ES-I3 (cell line): ENCODE data around the gene CDC42.

ENCODE experiments used
- H3K36me3 ChIP-seq: 2 replicates; pipeline ENCODE4 v1.6.1; 2013; ENCODE audit warnings: mild to moderate bottlenecking, low read length, control low read depth, moderate library complexity; ENCODE audit not compliant: insufficient read depth
- H3K4me1 ChIP-seq: 2 replicates; pipeline ENCODE4 v1.6.1; 2013; ENCODE audit warnings: mild to moderate bottlenecking, control low read depth, low read length; ENCODE audit not compliant: insufficient read depth
- H3K9ac ChIP-seq: 2 replicates; pipeline ENCODE4 v1.6.1; 2013; ENCODE audit warnings: low read depth, mild to moderate bottlenecking, low read length, moderate library complexity
- H3K9me3 ChIP-seq: 2 replicates; pipeline ENCODE4 v1.6.1; 2013; ENCODE audit warnings: mild to moderate bottlenecking, low read length, moderate library complexity; ENCODE audit not compliant: control insufficient read depth, insufficient read depth

Gene CDC42

DNA sequence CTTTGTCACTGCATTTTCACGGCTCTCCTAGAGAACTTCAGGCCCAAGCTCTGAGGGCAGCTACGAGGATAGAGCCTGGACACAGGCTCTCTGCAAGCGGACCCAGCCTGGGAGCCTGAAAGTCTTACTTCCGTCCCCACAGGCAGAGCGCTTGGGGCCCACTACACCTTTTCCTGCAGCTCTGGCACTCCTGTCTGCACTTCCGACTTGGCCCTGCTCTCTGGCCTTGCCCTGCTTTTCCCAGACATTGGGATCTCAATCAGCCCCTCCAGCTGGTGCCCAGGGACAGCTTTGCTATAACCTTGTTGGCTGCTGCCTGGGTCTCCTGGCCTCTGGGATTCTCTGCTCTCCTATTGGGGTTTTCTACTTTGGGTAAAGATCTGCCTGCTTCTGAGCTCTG lies 62.8 kb downstream of the CDC42 start:
- Histone ChIP-seq H3K9ac (no peak overlapping the region), H3K4me1 (peaks cover 7% of the 10 kb centered on the region; the same call in 1 of the 2 replicates), H3K36me3 (peaks cover 10% of the 10 kb centered on the region), H3K9me3 (no peaks in the 10 kb centered on the region)

DNA sequence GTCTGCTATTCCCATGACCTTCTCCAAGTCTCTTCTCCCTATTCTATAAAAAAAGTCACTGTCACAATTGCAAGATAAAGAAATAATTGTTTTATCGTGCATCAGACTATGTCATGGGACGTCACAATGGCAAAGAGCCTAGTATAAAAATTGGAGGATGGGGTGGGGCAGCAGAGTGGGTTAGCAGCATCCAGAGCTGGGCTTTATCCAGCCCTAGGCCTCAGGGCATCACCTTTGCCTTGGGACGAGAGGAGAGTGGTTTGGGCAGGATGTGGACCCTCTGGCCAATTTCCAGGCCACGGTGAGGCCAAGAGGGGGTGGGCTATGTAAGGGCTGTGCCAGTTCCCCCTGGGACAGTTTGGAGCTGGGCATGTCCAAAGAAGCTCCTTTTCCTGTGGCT lies 64.7 kb downstream of the CDC42 start:
- Histone ChIP-seq H3K36me3 (peaks cover 10% of the 10 kb centered on the region), H3K4me1 (peaks cover 20% of the 10 kb centered on the region), H3K9ac (no peak overlapping the region), H3K9me3 (no peaks in the 10 kb centered on the region)

DNA sequence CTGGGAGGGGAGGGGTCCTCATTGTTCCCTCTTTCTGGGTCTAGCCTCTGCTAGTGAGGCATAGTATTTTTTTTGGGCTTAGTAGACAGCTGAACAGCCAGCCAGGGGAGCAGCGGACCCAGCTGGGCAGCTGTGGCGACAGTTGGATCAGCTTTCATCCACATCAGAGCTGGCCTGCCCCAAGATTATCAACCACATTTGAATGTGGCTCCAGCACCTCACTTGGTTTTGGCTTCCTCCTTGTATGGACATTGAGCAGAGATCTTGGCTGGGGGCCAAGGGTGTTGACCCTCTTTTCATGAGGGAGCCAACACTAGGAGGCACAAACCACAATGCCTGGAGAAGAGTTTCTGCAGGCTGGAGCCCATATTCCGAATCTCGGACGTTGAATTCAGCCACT lies 65.3 kb downstream of the CDC42 start:
- Histone ChIP-seq H3K36me3 (peaks cover 10% of the 10 kb centered on the region), H3K4me1 (peaks cover 26% of the 10 kb centered on the region), H3K9me3 (no peaks in the 10 kb centered on the region), H3K9ac (no peak overlapping the region)

DNA sequence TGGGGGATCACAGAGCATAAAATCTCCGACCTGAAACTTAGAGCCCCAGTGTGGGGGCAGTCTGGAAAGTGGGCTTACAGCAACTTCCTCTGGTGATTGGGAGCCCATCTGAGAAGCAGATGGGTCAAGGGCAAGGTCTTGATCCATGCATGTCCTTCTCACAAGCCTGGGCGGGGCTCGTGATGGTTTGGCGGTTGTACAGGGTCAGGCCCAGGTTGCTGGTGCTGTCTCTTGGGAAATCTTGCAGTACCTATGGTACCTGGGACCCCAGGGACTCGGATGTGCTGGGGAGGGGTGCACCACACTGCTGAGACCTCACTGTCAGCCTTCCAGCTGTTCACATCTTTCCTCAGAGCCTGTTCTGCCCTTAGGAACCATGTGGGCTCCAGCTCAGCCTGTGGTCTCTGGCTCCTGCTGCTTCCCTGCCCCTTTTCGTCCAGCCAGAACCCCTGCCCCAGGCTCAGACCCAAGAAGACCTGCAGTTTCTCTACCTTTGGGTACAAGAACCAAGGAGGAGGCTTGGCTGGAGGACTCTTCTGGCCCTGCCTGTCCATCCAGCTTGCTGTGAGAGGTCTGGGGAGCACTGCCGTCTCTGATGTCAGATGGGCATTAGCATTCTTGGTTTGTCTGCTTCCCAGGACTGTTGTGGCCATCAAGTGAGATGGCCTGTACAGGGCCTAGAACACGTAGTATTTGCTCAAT lies 65.9 kb downstream of the CDC42 start:
- H3K36me3 ChIP-seq: peaks cover 10% of the 10 kb centered on the region
- no peak overlapping the region for H3K9ac ChIP-seq
- H3K4me1 ChIP-seq: peaks cover 27% of the 10 kb centered on the region
- H3K9me3 ChIP-seq: no peaks in the 10 kb centered on the region

DNA sequence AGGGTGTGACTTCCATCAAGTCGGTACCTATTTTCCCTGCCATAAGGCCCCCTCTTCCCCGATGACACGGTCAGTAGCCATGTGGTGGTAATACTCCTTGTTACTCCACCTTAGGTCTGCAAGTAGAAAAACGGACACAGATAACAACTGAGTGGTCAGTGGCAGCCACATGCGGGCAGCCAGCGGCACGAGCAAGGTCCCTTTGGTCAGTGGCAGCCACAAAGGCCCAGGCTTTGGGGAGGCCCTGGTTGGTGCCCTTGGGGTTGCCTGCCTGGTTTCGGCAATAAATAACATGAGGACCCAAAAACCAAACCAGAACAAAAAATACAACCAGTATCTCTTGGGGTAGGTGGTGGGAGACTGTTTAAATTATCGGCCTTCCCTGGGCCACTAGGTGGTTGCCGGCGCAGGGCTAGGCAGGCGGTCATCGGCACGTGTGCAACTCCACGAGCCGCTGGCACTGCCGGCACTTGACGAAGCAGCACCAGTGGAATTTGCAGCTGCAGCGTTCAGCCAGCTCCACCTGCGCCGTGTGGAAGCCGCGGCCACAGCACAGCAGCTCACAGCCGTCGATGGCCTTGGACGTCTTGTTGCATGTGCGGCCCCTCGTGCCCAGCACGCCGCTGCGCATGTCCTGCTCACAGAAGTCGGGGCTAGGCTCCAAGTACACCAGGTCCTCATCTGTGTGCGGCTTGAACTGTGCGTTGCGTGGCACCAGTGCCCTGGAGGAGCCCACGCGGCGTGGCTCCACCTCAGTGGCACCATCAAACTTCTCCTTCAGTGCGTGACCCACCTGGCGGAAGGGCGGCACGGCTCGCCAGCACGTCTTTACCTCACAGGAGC lies 67.3 kb downstream of the CDC42 start:
- no peak overlapping the region for H3K9ac ChIP-seq
- peaks cover 6% of the 10 kb centered on the region; the same call in 1 of the 2 replicates for H3K36me3 ChIP-seq
- peaks cover 20% of the 10 kb centered on the region for H3K4me1 ChIP-seq
- no peaks in the 10 kb centered on the region for H3K9me3 ChIP-seq

DNA sequence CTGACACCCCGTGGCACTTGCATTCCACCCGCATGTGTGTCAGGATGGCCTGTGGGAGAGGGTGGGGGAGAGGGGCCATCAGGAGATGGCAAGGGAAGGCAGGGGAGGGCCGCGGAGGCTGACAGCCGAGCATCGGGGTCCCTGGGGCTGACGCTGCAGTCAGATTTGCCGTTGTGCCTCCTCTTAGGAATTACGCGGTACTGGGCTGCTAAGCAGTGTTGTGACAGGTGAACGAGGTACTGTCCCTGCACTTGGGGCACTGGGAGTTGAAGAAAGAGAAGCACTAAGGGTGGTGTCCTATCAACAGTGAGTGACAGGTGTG lies 67.9 kb downstream of the CDC42 start:
- no peak overlapping the region for H3K9ac ChIP-seq
- no peaks in the 10 kb centered on the region for H3K9me3 ChIP-seq
- peaks cover 20% of the 10 kb centered on the region for H3K4me1 ChIP-seq
- H3K36me3 ChIP-seq: peaks cover 6% of the 10 kb centered on the region; the same call in 1 of the 2 replicates

DNA sequence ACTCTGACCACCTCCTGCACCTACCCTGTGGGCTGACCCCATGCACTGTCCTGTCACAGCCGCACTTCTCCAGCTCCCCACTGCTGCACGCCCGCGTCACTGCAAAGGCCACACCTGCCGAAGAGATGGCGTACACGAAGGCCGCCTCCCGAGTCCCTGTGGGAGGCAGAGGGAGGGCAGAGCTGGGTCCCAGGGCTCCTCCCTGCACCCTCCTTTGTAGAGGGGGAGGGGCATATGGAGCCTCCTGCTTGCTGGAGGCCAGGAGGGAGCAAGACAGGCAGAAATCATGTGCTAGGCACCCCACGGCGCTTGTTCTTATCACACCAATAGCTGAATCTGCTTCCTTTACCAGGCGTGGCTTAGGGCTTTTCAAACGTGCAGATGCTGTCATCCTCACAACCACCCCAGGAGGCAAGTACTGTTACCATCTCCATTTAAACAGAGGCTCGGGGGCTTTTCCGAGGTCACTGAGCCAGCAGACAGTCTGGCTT lies 69.0 kb downstream of the CDC42 start:
- Histone ChIP-seq H3K9ac (no peak overlapping the region), H3K9me3 (no peaks in the 10 kb centered on the region), H3K36me3 (peaks cover 6% of the 10 kb centered on the region), H3K4me1 (peaks cover 20% of the 10 kb centered on the region)

DNA sequence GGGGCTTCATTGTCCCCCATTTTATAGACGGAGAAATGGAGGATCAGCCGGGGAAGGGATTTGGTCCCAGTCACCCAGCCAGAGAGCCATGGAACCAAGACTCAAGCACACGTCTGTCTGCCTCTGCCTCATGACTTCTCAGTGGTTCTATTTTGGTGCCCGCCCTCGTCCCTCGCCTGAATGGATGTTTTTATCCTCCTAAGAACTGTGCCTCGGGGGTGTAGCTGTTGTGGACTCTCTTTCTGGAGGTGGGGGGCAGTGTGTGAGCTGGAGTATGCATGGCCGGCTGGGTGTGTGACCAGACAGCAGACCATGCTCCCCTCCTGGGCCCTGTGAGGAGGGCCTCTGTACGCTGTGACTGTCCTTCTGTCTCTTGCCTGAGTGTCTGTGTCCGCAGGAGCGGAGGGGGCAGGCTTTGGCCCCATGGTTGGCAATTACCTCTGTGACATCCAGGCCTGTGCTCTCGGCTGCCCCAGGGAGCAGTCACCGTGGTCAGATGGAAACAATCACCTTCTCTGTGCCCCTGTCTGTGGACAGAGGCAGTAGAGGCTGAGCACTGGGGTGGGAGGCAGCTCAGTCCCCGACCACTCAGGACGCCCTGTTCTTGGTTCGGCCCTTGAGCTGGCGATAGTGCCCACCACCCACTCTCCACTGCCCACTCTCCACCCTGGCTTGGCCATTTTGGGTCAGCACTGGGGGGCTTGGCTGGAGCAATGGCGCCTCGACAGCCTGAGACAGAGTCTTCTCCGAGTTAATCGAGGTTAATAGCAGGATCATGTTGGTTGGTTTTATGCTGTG lies 70.0 kb downstream of the CDC42 start:
- Histone ChIP-seq H3K9ac (no peak overlapping the region), H3K9me3 (no peaks in the 10 kb centered on the region), H3K4me1 (peaks cover 20% of the 10 kb centered on the region), H3K36me3 (peaks cover 6% of the 10 kb centered on the region)

DNA sequence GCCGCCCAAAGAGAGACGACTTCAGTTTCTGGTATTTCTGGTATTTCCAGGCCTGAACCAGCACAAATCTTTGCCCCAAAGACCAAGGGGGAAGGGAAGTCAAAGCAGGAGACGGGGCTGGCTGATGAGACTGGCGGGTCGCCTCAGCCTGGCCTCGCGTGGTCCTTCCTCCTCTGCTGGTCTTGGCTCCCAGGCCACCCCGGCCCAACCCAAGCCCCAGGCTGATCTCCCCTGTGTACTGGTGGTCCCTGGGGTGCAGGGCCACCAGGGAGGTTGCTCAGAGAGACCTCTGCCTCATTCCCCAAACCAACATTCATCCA lies 70.5 kb downstream of the CDC42 start:
- peaks cover 6% of the 10 kb centered on the region for H3K36me3 ChIP-seq
- H3K9me3 ChIP-seq: no peaks in the 10 kb centered on the region
- H3K4me1 ChIP-seq: peaks cover 20% of the 10 kb centered on the region
- H3K9ac ChIP-seq: no peak overlapping the region

DNA sequence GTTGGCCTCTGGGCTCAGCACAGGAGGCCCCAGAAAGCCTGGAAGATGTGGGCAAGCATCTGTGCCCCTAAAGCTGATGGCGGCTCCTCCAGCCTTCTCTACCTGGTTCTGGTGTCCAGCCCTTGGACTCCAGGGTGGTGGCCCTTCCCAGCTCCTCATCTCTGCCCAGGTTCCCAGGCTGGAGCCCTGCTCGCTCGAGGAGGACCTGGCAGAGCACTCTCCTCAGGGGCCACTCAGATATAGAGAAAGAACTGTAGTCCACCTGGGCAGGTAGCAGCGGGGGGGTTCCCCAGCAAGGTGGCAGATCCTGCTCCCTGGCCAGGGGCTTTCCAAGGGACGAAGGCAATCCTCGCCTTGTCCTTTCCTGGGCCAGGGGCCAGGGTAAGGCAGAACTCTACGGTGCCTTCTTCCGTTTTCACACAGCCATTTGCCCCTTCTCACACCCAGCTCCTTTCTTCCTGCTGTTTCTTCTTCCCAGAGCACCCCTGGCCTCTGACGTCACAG lies 71.4 kb downstream of the CDC42 start:
- Histone ChIP-seq H3K9ac (no peak overlapping the region), H3K9me3 (no peaks in the 10 kb centered on the region), H3K4me1 (peaks cover 20% of the 10 kb centered on the region), H3K36me3 (peaks cover 6% of the 10 kb centered on the region)

DNA sequence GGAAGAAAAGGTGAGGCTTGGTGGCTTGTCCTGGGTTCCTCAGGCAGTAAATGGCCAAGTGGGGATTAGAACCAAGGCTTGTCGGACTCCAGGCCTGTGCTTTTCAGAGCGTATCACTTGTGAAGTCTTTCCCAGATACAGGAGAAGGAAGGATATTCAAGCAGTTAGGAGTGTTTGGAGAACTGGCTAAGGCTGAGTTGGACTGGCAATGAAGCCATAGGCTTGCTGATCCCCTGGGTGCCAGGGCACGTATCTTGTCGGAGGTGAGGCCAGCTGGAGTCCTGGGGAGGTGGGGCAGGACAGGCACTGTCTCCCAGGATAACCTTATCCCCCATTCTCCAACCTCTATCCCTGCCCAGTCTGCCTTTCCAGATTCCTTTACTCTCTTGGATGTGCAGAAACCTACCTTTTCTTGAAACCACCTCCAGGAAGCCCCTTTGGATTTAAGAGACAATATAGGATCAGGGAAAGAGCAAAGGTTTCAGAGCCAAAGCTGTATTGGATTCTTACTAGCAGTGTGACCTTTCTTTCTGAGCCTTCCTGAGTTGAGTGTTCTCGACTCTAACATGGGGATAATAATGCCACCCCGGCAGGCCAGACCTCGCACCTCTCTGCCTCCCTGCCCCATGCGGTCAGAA lies 72.2 kb downstream of the CDC42 start:
- Histone ChIP-seq H3K9me3 (no peaks in the 10 kb centered on the region), H3K36me3 (peaks cover 1% of the 10 kb centered on the region), H3K9ac (no peak overlapping the region), H3K4me1 (peaks cover 20% of the 10 kb centered on the region)

DNA sequence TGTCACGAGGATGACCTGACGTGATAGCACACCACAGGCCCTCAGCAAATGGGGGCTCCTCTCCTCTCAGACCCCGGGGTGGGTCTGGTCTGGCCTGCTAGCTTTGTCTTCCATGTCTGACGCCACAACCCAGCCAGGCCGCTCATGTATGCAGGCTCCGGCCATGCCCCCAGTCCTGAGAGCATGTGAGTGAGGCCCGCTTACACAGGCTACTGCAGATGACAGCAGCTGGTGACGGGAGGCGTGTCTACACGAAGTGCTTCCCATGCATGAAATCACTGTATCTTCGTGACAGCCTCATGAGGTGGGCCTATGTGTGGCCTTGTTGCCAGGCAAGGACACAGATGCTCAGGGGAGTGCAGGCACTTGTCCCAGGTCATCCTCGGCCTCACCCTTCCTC lies 74.0 kb downstream of the CDC42 start:
- Histone ChIP-seq H3K4me1 (peaks cover 13% of the 10 kb centered on the region), H3K9ac (no peak overlapping the region), H3K36me3 (no peaks in the 10 kb centered on the region; the same call in 1 of the 2 replicates), H3K9me3 (no peaks in the 10 kb centered on the region)

DNA sequence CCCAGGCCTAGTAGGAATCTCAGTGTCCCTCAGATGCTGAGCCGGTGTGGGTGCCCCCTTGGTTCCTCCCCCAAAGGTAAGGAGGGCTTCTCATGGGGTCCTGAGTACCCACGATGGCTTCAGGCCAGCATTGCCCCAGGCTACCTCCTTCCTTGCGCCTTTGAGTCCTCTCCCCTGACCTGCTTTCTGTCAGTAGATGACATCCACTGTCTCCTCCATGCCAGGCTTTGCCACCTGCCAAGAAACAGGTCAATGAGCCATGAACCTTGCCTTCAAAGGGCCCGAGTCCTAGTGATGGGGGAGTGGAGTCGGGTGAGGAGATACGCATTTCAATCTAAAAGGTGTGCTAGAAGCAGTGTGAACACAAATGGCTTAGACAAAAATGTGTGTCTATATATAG lies 74.7 kb downstream of the CDC42 start:
- peaks cover 6% of the 10 kb centered on the region for H3K4me1 ChIP-seq
- H3K36me3 ChIP-seq: no peaks in the 10 kb centered on the region; the same call in 1 of the 2 replicates
- H3K9me3 ChIP-seq: no peaks in the 10 kb centered on the region
- no peak overlapping the region for H3K9ac ChIP-seq

DNA sequence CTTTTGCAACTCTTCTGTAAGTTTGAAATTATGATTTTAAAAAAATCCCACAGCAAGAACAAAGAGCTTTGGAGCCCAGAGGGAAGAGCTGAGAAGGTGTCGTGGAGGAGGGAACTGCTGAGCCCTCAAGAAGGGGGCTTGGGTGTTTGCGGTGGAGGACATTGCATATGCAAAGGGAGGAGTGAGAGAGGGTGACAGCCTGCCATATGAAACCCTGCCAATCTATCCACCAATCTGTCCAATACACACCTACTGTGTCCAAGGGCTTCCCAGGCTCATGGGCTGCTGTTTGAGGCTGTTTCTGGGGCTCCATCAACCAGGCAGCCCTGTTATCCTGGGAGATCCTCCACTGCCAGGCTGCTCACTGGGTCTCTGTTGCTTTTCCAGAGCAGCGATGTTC lies 75.2 kb downstream of the CDC42 start:
- Histone ChIP-seq H3K36me3 (no peaks in the 10 kb centered on the region; the same call in 1 of the 2 replicates), H3K9me3 (no peaks in the 10 kb centered on the region), H3K9ac (no peak overlapping the region), H3K4me1 (peaks cover 2% of the 10 kb centered on the region; the same call in 1 of the 2 replicates)
